Astrocyte of the cerebellum (primary cell): ENCODE measurements around the gene VGF.

ENCODE experiments used
- DNase-seq: peaks from one replicate; pipeline ENCODE4 v3.0.0-alpha.2; 2011; ENCODE audit warnings: low read depth
- H3K4me3 ChIP-seq: 2 replicates; pipeline ENCODE4 v1.5.1; 2011; ENCODE audit warnings: mild to moderate bottlenecking, low read depth, low read length, moderate library complexity
- CTCF ChIP-seq: IDR thresholded peaks from 2 replicates; pipeline ENCODE4 v1.5.1; 2012; ENCODE audit warnings: low read length, low read depth, moderate library complexity, mild to moderate bottlenecking; ENCODE audit errors: missing control alignments
- in situ Hi-C: cut with HindIII; loops from 2 replicates; pipeline ENCODE4 v1.10.0; 2017; ENCODE audit warnings: low sequenced_read_pairs

Gene VGF

GRCh38 chr7:101169838-101170551 lies 4.6 kb upstream of the VGF start:
- in situ Hi-C loops = no loop called here
- no peak for DNase-seq
- TF ChIP-seq CTCF = peak; percentile 95
- no peak overlapping the region for H3K4me3 ChIP-seq

- no peak overlapping the region for H3K4me3 ChIP-seq
- DNase-seq = no peak
- TF ChIP-seq CTCF = no peak
- in situ Hi-C loops = no loop called here
Measured at GRCh38 chr7:101169110-101169837, 3.9 kb upstream of the VGF start.

- no peak overlapping the region for H3K4me3 ChIP-seq
- TF ChIP-seq CTCF = no peak
- DNase-seq = no peak
- in situ Hi-C loops = no loop called here
Measured at GRCh38 chr7:101168412-101169049, 3.2 kb upstream of the VGF start.

GRCh38 chr7:101167645-101168411 lies 2.5 kb upstream of the VGF start:
- in situ Hi-C loops = no loop called here
- no peak for DNase-seq
- TF ChIP-seq CTCF = no peak
- no peak overlapping the region for H3K4me3 ChIP-seq

- no peak for DNase-seq
Measured at GRCh38 chr7:101166909-101167644, 1.7 kb upstream of the VGF start.

More at GRCh38 chr7:101166909-101167644, 1.7 kb upstream of the VGF start:
- no peak overlapping the region for H3K4me3 ChIP-seq
- TF ChIP-seq CTCF = no peak
- in situ Hi-C loops = no loop called here
